Measurements from ENCODE around the gene GMDS. TPM values are rescaled to one million over a fixed set of nuclear protein-coding genes. Genes with fewer than 3 reads are reported as not detected.
A peak's percentile ranks its signal among the peaks of the same experiment; 100 is the strongest.

GMDS gene
- total and polyA plus RNA-seq, 2 donors (not counting 3 experiments of a cell fraction or from before 2014, with no cell fraction given) = 9.8 to 23.5 TPM

DNA sequence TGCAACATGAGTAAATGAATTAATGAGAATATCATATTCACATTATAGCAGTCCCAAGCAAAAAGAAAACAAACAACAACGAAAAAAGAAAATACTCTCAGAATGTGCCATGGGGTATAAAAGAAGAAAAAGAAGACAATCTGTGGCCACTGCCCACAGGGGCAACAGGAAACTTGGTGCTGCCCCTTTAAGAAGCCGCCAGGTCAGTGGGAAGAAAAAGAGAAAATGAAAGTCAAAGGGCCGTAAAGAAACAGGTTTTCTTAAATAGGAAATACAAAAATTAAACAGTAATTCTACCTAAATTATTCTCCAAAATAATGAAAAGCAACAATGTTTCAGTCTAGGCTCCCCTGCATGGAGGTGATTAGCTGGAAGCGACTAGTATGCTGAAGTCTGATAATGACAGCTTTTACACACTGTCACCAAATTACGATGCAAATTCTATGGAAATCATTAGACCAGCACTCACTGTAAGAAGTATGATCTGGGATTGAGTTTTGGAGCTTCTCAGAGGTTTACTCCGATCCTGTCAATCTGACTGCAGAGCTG lies 23.6 kb downstream of the GMDS start:
- POLR2A ChIA-PET = no interaction called here
- intact Hi-C loops (cut with micrococcal nuclease) (loop anchor here (1.0 kb wide), 1 partner anchor 18 kb away; no protein-coding TSS in a partner anchor), dilution Hi-C loops (cut with MboI; ENCODE audit: extremely low pct_ligation_motif_present, low sequenced_read_pairs) (no loop called here)
- H3K79me2 ChIP-seq (ENCODE audit: control insufficient read depth, insufficient read depth, low read length) = peaks cover 2% of the 10 kb centered on the region
- FAIRE-seq (peak; percentile 31), DNase-seq (ENCODE audit: low read depth, low spot score) (no peak)
- H4K20me1 ChIP-seq (replicated peaks; ENCODE audit: control insufficient read depth, extremely low read depth, insufficient read depth, low read length) = no peaks in the 10 kb centered on the region
- peak overlapping the region; percentile 80 for H3K9ac ChIP-seq (replicated peaks; ENCODE audit: extremely low read depth, insufficient read depth, low read length)
- H3K9me3 ChIP-seq (replicated peaks; ENCODE audit: control insufficient read depth, insufficient read depth, low read length) = no peaks in the 10 kb centered on the region
- peak overlapping the region; percentile 83 for H3K4me2 ChIP-seq (ENCODE audit: insufficient read depth, low read length)
- H3K9me1 ChIP-seq (replicated peaks; ENCODE audit: control insufficient read depth, extremely low read depth, insufficient read depth, low read length) = no peaks in the 10 kb centered on the region
- peak overlapping the region; percentile 43 for H3K27ac ChIP-seq (ENCODE audit: insufficient read depth, low read depth, low read length)
- TF ChIP-seq JUN (IDR thresholded peaks at IDR 0.05; ENCODE audit: borderline replicate concordance, insufficient read depth, insufficient read length, low read depth) (no peak), POLR2A (IDR thresholded peaks at IDR 0.05; ENCODE audit: low read depth, low read length) (no peak), POLR2AphosphoS5 (IDR thresholded peaks at IDR 0.05; ENCODE audit: insufficient read depth, low read depth, low read length) (no peak), GATA2 (IDR thresholded peaks at IDR 0.05; ENCODE audit: insufficient read depth, insufficient read length, low read depth, low read length) (no peak), MYC (IDR thresholded peaks at IDR 0.05; ENCODE audit: low read depth, low read length) (no peak), FOS (IDR thresholded peaks at IDR 0.05; ENCODE audit: borderline replicate concordance, insufficient read depth, low read length) (no peak), EZH2 (IDR thresholded peaks at IDR 0.05; ENCODE audit: borderline replicate concordance, low read depth, low read length, severe bottlenecking) (no peak)
- TF ChIP-seq, protein P1, sequence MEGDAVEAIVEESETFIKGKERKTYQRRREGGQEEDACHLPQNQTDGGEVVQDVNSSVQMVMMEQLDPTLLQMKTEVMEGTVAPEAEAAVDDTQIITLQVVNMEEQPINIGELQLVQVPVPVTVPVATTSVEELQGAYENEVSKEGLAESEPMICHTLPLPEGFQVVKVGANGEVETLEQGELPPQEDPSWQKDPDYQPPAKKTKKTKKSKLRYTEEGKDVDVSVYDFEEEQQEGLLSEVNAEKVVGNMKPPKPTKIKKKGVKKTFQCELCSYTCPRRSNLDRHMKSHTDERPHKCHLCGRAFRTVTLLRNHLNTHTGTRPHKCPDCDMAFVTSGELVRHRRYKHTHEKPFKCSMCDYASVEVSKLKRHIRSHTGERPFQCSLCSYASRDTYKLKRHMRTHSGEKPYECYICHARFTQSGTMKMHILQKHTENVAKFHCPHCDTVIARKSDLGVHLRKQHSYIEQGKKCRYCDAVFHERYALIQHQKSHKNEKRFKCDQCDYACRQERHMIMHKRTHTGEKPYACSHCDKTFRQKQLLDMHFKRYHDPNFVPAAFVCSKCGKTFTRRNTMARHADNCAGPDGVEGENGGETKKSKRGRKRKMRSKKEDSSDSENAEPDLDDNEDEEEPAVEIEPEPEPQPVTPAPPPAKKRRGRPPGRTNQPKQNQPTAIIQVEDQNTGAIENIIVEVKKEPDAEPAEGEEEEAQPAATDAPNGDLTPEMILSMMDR (IDR thresholded peaks at IDR 0.05; ENCODE audit: extremely low read depth in 1 of 2, insufficient read depth in 1 of 2, low read depth in 1 of 2, low read length in 2 of 2) = no peak
- TF ChIP-seq, protein P2, sequence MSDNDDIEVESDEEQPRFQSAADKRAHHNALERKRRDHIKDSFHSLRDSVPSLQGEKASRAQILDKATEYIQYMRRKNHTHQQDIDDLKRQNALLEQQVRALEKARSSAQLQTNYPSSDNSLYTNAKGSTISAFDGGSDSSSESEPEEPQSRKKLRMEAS (IDR thresholded peaks at IDR 0.05; ENCODE audit: insufficient read depth, insufficient read length) = no peak
- BruUV-seq (replicated peaks) = no TSS peak
- CTCF ChIA-PET = interaction anchor here (1.1 to 6.1 kb wide), 3 partner anchors 13 to 412 kb away, joined by 3 to 31 read pairs (median 4); no protein-coding TSS in a partner anchor
- H2AFZ ChIP-seq (ENCODE audit: low read depth, low read length) = peak overlapping the region; percentile 33
- H3K27me3 ChIP-seq (ENCODE audit: control insufficient read depth in 2 of 2, insufficient read depth in 2 of 2, low read length in 2 of 2) = no peaks in the 10 kb centered on the region
- H3K4me1 ChIP-seq (ENCODE audit: control insufficient read depth, extremely low read depth, insufficient read depth, low read length) = peaks cover 21% of the 10 kb centered on the region
- H3K4me3 ChIP-seq (replicated peaks in 1 of 3; ENCODE audit: insufficient read depth in 1 of 3, low read depth in 1 of 3, low read length in 3 of 3) = peak overlapping the region; percentile 49 to 85 (median 62)
- no peaks in the 10 kb centered on the region for H3K36me3 ChIP-seq (ENCODE audit: control insufficient read depth in 2 of 2, extremely low read depth in 1 of 2, insufficient read depth in 2 of 2, low read length in 2 of 2)

Data from endothelial cell of umbilical vein (primary cell).